Neuronal stem cell (in vitro differentiated cells): ENCODE data around the gene STT3B.

ENCODE experiments used
- DNase-seq: peaks from one replicate; pipeline ENCODE4 v3.0.0-alpha.2; 2013; ENCODE audit warnings: low spot score
- H2AFZ ChIP-seq: one replicate; pipeline ENCODE4 v1.6.1; 2013; ENCODE audit warnings: mild to moderate bottlenecking, low read length, inconsistent platforms
- H2AK5ac ChIP-seq: 2 replicates; pipeline ENCODE4 v1.6.1; 2013; ENCODE audit warnings: low read depth, mild to moderate bottlenecking, inconsistent platforms, low read length, moderate library complexity, mixed read lengths
- H2BK120ac ChIP-seq: 2 replicates; pipeline ENCODE4 v1.6.1; 2013; ENCODE audit warnings: low read depth, mild to moderate bottlenecking, inconsistent platforms, low read length, moderate library complexity, mixed read lengths
- H2BK12ac ChIP-seq: one replicate; pipeline ENCODE4 v1.6.1; 2013; ENCODE audit warnings: low read length, inconsistent platforms
- H2BK15ac ChIP-seq: 2 replicates; pipeline ENCODE4 v1.6.1; 2013; ENCODE audit warnings: mild to moderate bottlenecking, low read length, inconsistent platforms, mixed read lengths
- H2BK5ac ChIP-seq: one replicate; pipeline ENCODE4 v1.6.1; 2013; ENCODE audit warnings: inconsistent platforms, mild to moderate bottlenecking, low read length, moderate library complexity
- H3K14ac ChIP-seq: one replicate; pipeline ENCODE4 v1.6.1; 2013; ENCODE audit warnings: low read length, inconsistent platforms
- H3K18ac ChIP-seq: 2 replicates; pipeline ENCODE4 v1.6.1; 2013; ENCODE audit warnings: low read length, inconsistent platforms
- H3K23ac ChIP-seq: 2 replicates; pipeline ENCODE4 v1.6.1; 2013; ENCODE audit warnings: low read depth, mild to moderate bottlenecking, mixed read lengths, low read length, inconsistent platforms; ENCODE audit not compliant: poor library complexity
- H3K27ac ChIP-seq: replicated peaks from 3 replicates; pipeline ENCODE4 v1.5.1; 2013; ENCODE audit warnings: low read length, inconsistent platforms
- H3K27me3 ChIP-seq, 3 experiments: 2 replicates each; pipeline ENCODE4 v1.6.1; 2013; ENCODE audit warnings: low read length in 3 of 3, mild to moderate bottlenecking in 2 of 3, inconsistent platforms in 1 of 3, low read depth in 1 of 3, mixed read lengths in 1 of 3, moderate library complexity in 1 of 3; ENCODE audit not compliant: control insufficient read depth in 3 of 3, insufficient read depth in 3 of 3
- H3K36me3 ChIP-seq, 2 donors: replicated peaks in 1 of 2; 2 replicates each; pipeline ENCODE4 v1.6.1; 2013; ENCODE audit warnings: low read length in 2 of 2; ENCODE audit not compliant: control insufficient read depth in 2 of 2, insufficient read depth in 2 of 2
- H3K4ac ChIP-seq: 2 replicates; pipeline ENCODE4 v1.6.1; 2013; ENCODE audit warnings: inconsistent platforms, mild to moderate bottlenecking, low read length, moderate library complexity
- H3K4me1 ChIP-seq, 2 donors: 1 replicate in 1 of 2; 2 replicates in 1 of 2; pipeline ENCODE4 v1.6.1; 2013; ENCODE audit warnings: low read length in 2 of 2, low read depth in 1 of 2; ENCODE audit not compliant: control insufficient read depth in 2 of 2, insufficient read depth in 1 of 2
- H3K4me2 ChIP-seq: one replicate; pipeline ENCODE4 v1.6.1; 2013; ENCODE audit warnings: mild to moderate bottlenecking, low read length, inconsistent platforms; ENCODE audit not compliant: insufficient read depth, poor library complexity, severe bottlenecking
- H3K4me3 ChIP-seq, 2 donors: 2 replicates each; pipeline ENCODE4 v1.5.1; 2013; ENCODE audit warnings: low read length in 2 of 2, mild to moderate bottlenecking in 2 of 2, inconsistent platforms in 1 of 2, moderate library complexity in 1 of 2
- H3K79me1 ChIP-seq: one replicate; pipeline ENCODE4 v1.6.1; 2013; ENCODE audit warnings: low read depth, mild to moderate bottlenecking, inconsistent platforms, low read length, moderate library complexity
- H3K9ac ChIP-seq: one replicate; pipeline ENCODE4 v1.6.1; 2013; ENCODE audit warnings: mild to moderate bottlenecking, low read depth, low read length, inconsistent platforms; ENCODE audit not compliant: poor library complexity
- H3K9me3 ChIP-seq, 2 donors: replicated peaks in 1 of 2; 2 replicates each; pipeline versions ENCODE3 to v1.6.1; 2013; ENCODE audit warnings: low read length in 2 of 2, mild to moderate bottlenecking in 2 of 2, inconsistent platforms in 1 of 2, low read depth in 1 of 2, mixed read lengths in 1 of 2, moderate library complexity in 1 of 2; ENCODE audit not compliant: control insufficient read depth in 2 of 2, insufficient read depth in 1 of 2
- H4K8ac ChIP-seq: one replicate; pipeline ENCODE4 v1.6.1; 2013; ENCODE audit warnings: low read depth, mild to moderate bottlenecking, inconsistent platforms, low read length, moderate library complexity
- H4K91ac ChIP-seq: one replicate; pipeline ENCODE4 v1.6.1; 2013; ENCODE audit warnings: low read length, low read depth, mild to moderate bottlenecking, inconsistent platforms; ENCODE audit not compliant: poor library complexity
- WGBS, 2 donors: extraction: QIAGEN DNeasy Blood & Tissue Kit; methylation state at CpG; one replicate each; pipeline ENCODE4 v1.1.7; 2013; ENCODE audit warnings: missing lambda C conversion rate in 2 of 2, mixed read lengths in 1 of 2; ENCODE audit not compliant: insufficient read length in 2 of 2, insufficient replicate concordance in 1 of 2; ENCODE audit errors: extremely low coverage in 2 of 2; 5-methylcytosine and 5-hydroxymethylcytosine counted together

The STT3B gene

GRCh38 chr3:31495971-31496665, 36.6 kb upstream of the STT3B start:
- Histone ChIP-seq H2BK15ac (no peak overlapping the region), H3K9ac (no peak overlapping the region), H3K9me3 (peaks cover 1 to 6% of the 10 kb centered on the region in 2 donors), H4K8ac (no peak overlapping the region), H3K14ac (no peak overlapping the region), H4K91ac (no peak overlapping the region), H2AK5ac (no peak overlapping the region), H2BK120ac (no peak overlapping the region), H3K27me3 (no peaks in the 10 kb centered on the region), H2BK12ac (no peak overlapping the region), H3K4me1 (no peaks in the 10 kb centered on the region), H3K18ac (no peak overlapping the region), H3K4me2 (no peak overlapping the region), H3K4ac (no peak overlapping the region), H3K36me3 (no peaks in the 10 kb centered on the region), H3K79me1 (no peaks in the 10 kb centered on the region), H3K23ac (no peak overlapping the region), H2BK5ac (no peak overlapping the region), H3K4me3 (no peak overlapping the region), H3K27ac (no peak overlapping the region), H2AFZ (no peak overlapping the region)
- no peak for DNase-seq
- WGBS, 2 donors, result no CpG with 5 or more reads among the region's 9 CpGs

- H3K4ac ChIP-seq, result no peak overlapping the region
- no peak overlapping the region for H3K4me2 ChIP-seq
- H4K8ac ChIP-seq, result no peak overlapping the region
- no peaks in the 10 kb centered on the region for H3K79me1 ChIP-seq
- DNase-seq, result no peak
- H3K18ac ChIP-seq, result no peak overlapping the region
- H2AFZ ChIP-seq, result no peak overlapping the region
- H4K91ac ChIP-seq, result no peak overlapping the region
- H3K9me3 ChIP-seq, result peaks cover 0 to 1% of the 10 kb centered on the region in 2 donors
- no peak overlapping the region for H3K4me3 ChIP-seq
- WGBS, 2 donors, result no CpG with 5 or more reads among the region's 5 CpGs
- H2BK120ac ChIP-seq, result no peak overlapping the region
- H2BK12ac ChIP-seq, result no peak overlapping the region
- no peaks in the 10 kb centered on the region for H3K4me1 ChIP-seq
- H3K27ac ChIP-seq, result no peak overlapping the region
- H3K14ac ChIP-seq, result no peak overlapping the region
- no peak overlapping the region for H2AK5ac ChIP-seq
- no peaks in the 10 kb centered on the region for H3K36me3 ChIP-seq
- H2BK5ac ChIP-seq, result no peak overlapping the region
- H3K23ac ChIP-seq, result no peak overlapping the region
- H3K27me3 ChIP-seq, result no peaks in the 10 kb centered on the region
- no peak overlapping the region for H3K9ac ChIP-seq
- no peak overlapping the region for H2BK15ac ChIP-seq
These were observed 33.9 kb upstream of the STT3B start for GRCh38 chr3:31498791-31499190.

DNA sequence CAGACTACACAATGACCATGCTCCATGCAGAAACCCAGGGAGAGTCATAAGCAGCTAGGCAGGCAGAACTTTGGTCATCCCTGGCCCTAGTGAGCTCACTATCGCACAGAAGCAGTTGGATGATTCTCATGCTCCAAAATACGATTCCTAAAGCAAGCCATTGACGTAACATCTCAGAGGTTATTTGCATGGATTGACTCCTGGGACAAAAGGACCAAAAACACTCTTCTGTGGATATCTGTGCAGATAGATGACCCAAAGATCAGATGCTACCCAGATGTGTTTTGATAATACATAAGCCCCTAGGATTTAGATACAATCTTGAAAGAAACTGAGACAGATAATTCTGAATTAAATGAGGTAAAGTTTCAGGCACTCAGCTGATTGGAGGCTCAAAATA, 33.4 kb upstream of the STT3B start:
- no peaks in the 10 kb centered on the region for H3K79me1 ChIP-seq
- H3K9ac ChIP-seq, result no peak overlapping the region
- no peak overlapping the region for H4K91ac ChIP-seq
- no peak overlapping the region for H3K4ac ChIP-seq
- no peak overlapping the region for H3K4me3 ChIP-seq
- no peak overlapping the region for H2AK5ac ChIP-seq
- H3K18ac ChIP-seq, result no peak overlapping the region
- DNase-seq, result no peak
- no peak overlapping the region for H2BK120ac ChIP-seq
- no peak overlapping the region for H3K23ac ChIP-seq
- H2BK12ac ChIP-seq, result no peak overlapping the region
- no peak overlapping the region for H3K14ac ChIP-seq
- no CpG with 5 or more reads among the region's 3 CpGs for WGBS, 2 donors
- H2BK5ac ChIP-seq, result no peak overlapping the region
- H2AFZ ChIP-seq, result no peak overlapping the region
- H3K4me2 ChIP-seq, result no peak overlapping the region
- H2BK15ac ChIP-seq, result no peak overlapping the region
- H3K27ac ChIP-seq, result no peak overlapping the region
- H3K36me3 ChIP-seq, result no peaks in the 10 kb centered on the region
- H3K27me3 ChIP-seq, result no peaks in the 10 kb centered on the region
- no peaks in the 10 kb centered on the region for H3K4me1 ChIP-seq
- H4K8ac ChIP-seq, result no peak overlapping the region
- H3K9me3 ChIP-seq, result peaks cover 0 to 1% of the 10 kb centered on the region in 2 donors

GRCh38 chr3:31502803-31503221, 29.9 kb upstream of the STT3B start:
- WGBS, 2 donors, result no CpG with 5 or more reads among the region's 3 CpGs
- Histone ChIP-seq H3K79me1 (no peaks in the 10 kb centered on the region), H3K27me3 (no peaks in the 10 kb centered on the region), H3K4me2 (no peak overlapping the region), H3K27ac (no peak overlapping the region), H3K4me3 (no peak overlapping the region), H3K14ac (no peak overlapping the region), H2AFZ (no peak overlapping the region), H3K23ac (no peak overlapping the region), H4K91ac (no peak overlapping the region), H3K18ac (no peak overlapping the region), H2BK15ac (no peak overlapping the region), H3K9ac (no peak overlapping the region), H3K36me3 (no peaks in the 10 kb centered on the region), H2BK12ac (no peak overlapping the region), H2BK120ac (no peak overlapping the region), H4K8ac (no peak overlapping the region), H2BK5ac (no peak overlapping the region), H3K9me3 (peaks cover 0 to 1% of the 10 kb centered on the region in 2 donors), H2AK5ac (no peak overlapping the region), H3K4me1 (peaks cover 3 to 6% of the 10 kb centered on the region in 2 donors), H3K4ac (no peak overlapping the region)
- DNase-seq, result no peak
